Hepatocyte (in vitro differentiated cells): ENCODE results near the gene MAG.

ENCODE experiments used
- CTCF ChIP-seq: fragments of 200-600 bp; sonication (generic); IDR thresholded peaks from 2 replicates; pipeline ENCODE4 v1.5.1; 2016; ENCODE audit warnings: antibody characterized with exemption, mild to moderate bottlenecking; ENCODE audit not compliant: poor library complexity
- EZH2 ChIP-seq: fragments of 200-600 bp; sonication (generic); IDR thresholded peaks from 2 replicates; pipeline ENCODE4 v1.6.1; 2016; ENCODE audit warnings: antibody characterized with exemption, mild to moderate bottlenecking, borderline replicate concordance

GRCh38 chr19:35329323-35329722 is 37.4 kb downstream of the MAG start:
- TF ChIP-seq CTCF (no peak), EZH2 (no peak)
